ENCODE data around the gene SLC22A4. TPM values are rescaled to one million over a fixed set of nuclear protein-coding genes. Genes with fewer than 3 reads are reported as not detected.

Gene SLC22A4
- polyA plus RNA-seq, 1 donor from 2014 or later, result 2.0 TPM

DNA sequence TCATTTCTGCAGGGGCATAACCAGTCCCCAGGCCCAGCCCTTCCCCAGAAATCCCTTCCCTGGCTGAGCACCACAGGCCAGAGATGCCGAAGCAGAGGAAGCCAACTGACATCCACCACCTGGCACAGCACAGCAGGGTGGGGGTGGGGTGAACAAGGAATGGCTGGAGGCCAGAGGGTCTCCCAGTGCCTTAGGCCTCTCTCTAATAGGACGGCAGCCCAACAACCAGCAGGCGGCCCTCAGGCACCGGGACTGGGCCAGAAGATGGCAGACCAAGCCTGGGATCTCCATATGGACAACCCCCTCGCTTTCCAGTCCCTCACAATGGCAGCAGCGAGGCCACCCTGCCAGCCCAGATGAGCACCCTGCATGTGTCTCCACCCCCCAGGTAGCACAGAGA lies 23.5 kb upstream of the SLC22A4 start:
- no peak for TF ChIP-seq TAF1 (IDR thresholded peaks at IDR 0.05; ENCODE audit: low read depth)
- TF ChIP-seq, protein P1, sequence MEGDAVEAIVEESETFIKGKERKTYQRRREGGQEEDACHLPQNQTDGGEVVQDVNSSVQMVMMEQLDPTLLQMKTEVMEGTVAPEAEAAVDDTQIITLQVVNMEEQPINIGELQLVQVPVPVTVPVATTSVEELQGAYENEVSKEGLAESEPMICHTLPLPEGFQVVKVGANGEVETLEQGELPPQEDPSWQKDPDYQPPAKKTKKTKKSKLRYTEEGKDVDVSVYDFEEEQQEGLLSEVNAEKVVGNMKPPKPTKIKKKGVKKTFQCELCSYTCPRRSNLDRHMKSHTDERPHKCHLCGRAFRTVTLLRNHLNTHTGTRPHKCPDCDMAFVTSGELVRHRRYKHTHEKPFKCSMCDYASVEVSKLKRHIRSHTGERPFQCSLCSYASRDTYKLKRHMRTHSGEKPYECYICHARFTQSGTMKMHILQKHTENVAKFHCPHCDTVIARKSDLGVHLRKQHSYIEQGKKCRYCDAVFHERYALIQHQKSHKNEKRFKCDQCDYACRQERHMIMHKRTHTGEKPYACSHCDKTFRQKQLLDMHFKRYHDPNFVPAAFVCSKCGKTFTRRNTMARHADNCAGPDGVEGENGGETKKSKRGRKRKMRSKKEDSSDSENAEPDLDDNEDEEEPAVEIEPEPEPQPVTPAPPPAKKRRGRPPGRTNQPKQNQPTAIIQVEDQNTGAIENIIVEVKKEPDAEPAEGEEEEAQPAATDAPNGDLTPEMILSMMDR (IDR thresholded peaks at IDR 0.05; ENCODE audit: poor library complexity, severe bottlenecking), result no peak

DNA sequence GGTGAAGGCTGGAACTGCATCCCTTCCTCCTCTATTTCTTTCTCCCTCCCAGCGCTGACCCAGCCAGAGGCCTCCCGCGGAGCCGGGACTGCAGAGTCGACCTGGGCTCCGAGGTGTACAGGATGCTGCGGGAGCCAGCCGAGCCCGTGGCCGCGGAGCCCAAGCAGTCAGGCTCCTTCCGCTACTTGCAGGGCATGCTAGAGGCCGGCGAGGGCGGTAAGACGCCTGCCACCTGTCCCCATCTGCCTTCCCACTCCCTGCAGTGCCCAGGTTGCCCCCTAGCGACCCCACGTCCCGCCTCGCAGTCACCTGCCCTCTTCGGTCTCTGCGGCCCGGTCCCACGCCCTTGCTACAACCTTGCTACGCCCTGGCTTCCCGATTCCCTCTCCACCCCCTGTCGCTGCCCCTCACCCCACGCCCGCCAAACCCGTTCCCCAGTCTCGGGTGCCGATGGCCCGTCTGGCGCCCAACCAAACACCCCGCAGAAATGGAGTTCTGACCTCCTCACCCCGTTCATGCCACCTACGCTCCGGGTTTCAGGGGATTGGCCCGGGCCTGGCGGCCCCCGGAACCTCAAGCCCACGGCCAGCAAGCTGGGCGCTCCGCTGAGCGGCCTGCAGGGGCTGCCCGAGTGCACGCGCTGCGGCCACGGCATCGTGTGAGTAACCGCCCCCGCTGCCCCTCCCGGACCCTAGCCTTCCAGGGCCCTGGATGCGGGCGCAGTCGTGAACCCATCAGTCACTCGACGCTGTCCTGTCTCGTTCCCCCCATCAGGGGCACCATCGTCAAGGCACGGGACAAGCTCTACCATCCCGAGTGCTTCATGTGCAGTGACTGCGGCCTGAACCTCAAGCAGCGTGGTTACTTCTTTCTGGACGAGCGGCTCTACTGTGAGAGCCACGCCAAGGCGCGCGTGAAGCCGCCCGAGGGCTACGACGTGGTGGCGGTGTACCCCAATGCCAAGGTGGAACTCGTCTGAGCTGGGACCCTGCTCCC lies 22.6 kb upstream of the SLC22A4 start:
- no peak overlapping the region for H3K27ac ChIP-seq (ENCODE audit: low read length)
- no peaks in the 10 kb centered on the region for H3K9me2 ChIP-seq (ENCODE audit: insufficient read depth, low read length)
- H3F3A ChIP-seq (ENCODE audit: insufficient read depth, low read length, poor library complexity, severe bottlenecking), result no peaks in the 10 kb centered on the region
- TF ChIP-seq SMC3 (conservative IDR thresholded peaks at IDR 0.05; ENCODE audit: poor library complexity), result no peak
- H3K4me3 ChIP-seq (ENCODE audit: low read length), result no peak overlapping the region
- no peaks in the 10 kb centered on the region for H4K20me1 ChIP-seq (ENCODE audit: insufficient read depth)
- H2AFZ ChIP-seq (ENCODE audit: low read depth, low read length), result no peak overlapping the region
- no peak overlapping the region for H3K4me2 ChIP-seq (ENCODE audit: low read length)
- H3K9me3 ChIP-seq (ENCODE audit: low read length), result no peaks in the 10 kb centered on the region
- no peaks in the 10 kb centered on the region for H3K27me3 ChIP-seq (ENCODE audit: insufficient read depth, low read depth, low read length)
- no peaks in the 10 kb centered on the region for H3K79me2 ChIP-seq (replicated peaks; ENCODE audit: insufficient read depth, low read length)
- H3K9ac ChIP-seq (ENCODE audit: low read length), result no peak overlapping the region
- no peaks in the 10 kb centered on the region for H3K36me3 ChIP-seq (ENCODE audit: insufficient read depth, low read length)

More for the DNA sequence above, 23.5 kb upstream of the SLC22A4 start:
- Histone ChIP-seq H3F3A (ENCODE audit: insufficient read depth, low read length, poor library complexity, severe bottlenecking) (no peaks in the 10 kb centered on the region), H3K27me3 (ENCODE audit: insufficient read depth, low read depth, low read length) (no peaks in the 10 kb centered on the region), H3K9me3 (ENCODE audit: low read length) (no peaks in the 10 kb centered on the region), H3K9ac (ENCODE audit: low read length) (no peak overlapping the region), H3K9me2 (ENCODE audit: insufficient read depth, low read length) (no peaks in the 10 kb centered on the region), H3K27ac (ENCODE audit: low read length) (no peak overlapping the region), H3K4me3 (ENCODE audit: low read length) (no peak overlapping the region), H2AFZ (ENCODE audit: low read depth, low read length) (no peak overlapping the region), H3K4me2 (ENCODE audit: low read length) (no peak overlapping the region), H4K20me1 (ENCODE audit: insufficient read depth) (no peaks in the 10 kb centered on the region), H3K36me3 (ENCODE audit: insufficient read depth, low read length) (no peaks in the 10 kb centered on the region), H3K79me2 (replicated peaks; ENCODE audit: insufficient read depth, low read length) (no peaks in the 10 kb centered on the region)

DNA sequence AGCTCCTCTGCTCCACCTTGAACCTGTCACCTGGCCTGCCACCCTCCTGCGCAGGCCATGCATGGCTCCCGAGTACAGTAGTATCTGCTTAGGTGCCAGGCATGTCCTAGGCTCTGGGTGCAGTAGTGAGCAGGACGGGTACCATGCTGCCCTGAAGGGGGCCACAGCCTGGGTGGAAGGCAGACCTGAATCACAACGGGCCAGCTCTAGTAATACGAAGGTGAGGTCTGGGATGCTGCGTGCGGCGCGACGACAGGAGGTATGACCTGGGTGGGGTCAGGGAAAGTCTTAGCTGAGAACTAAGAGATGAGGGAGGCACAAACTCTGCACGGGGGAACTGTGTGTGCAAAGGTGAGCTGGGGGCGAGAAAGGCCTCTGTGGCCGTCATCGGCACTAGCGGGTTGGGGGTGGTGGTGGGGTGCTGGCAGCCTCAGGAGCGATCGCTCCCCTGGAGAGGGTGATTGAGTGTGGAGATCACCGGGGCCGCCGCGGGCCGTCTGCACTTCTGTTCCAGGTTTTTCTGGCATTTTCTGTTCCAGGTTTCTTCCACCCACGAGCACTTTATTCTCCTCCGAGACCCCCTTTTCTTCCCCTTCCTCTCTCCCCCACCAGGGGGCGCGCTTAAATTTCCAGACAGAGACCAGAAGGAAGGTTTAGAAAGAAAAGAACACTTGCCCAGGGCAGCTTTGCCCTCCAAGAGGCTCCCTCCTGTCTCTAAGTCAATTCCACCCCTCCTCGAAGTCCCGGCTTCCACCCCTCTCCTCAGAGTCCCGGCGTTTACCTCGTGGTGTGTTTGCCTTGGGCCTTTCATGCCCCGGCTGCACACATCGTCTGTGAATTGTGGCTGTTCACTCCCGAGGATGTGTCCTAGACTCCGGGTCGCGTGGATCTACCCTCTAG lies 21.6 kb upstream of the SLC22A4 start:
- H3F3A ChIP-seq (ENCODE audit: insufficient read depth, low read length, poor library complexity, severe bottlenecking), result no peaks in the 10 kb centered on the region
- H3K79me2 ChIP-seq (replicated peaks; ENCODE audit: insufficient read depth, low read length), result no peaks in the 10 kb centered on the region
- no peaks in the 10 kb centered on the region for H3K36me3 ChIP-seq (ENCODE audit: insufficient read depth, low read length)
- no peaks in the 10 kb centered on the region for H3K9me2 ChIP-seq (ENCODE audit: insufficient read depth, low read length)
- no peaks in the 10 kb centered on the region for H3K9me3 ChIP-seq (ENCODE audit: low read length)
- TF ChIP-seq EZH2 (IDR thresholded peaks at IDR 0.05; ENCODE audit: borderline replicate concordance, insufficient read depth, low read length, poor library complexity, severe bottlenecking), result no peak
- no peak for TF ChIP-seq POLR2AphosphoS5 (IDR thresholded peaks at IDR 0.05)
- TF ChIP-seq MXI1 (conservative IDR thresholded peaks at IDR 0.05; ENCODE audit: poor library complexity, severe bottlenecking), result no peak
- TF ChIP-seq, protein P1 (IDR thresholded peaks at IDR 0.05; ENCODE audit: poor library complexity, severe bottlenecking), result no peak
- TF ChIP-seq, protein P2, sequence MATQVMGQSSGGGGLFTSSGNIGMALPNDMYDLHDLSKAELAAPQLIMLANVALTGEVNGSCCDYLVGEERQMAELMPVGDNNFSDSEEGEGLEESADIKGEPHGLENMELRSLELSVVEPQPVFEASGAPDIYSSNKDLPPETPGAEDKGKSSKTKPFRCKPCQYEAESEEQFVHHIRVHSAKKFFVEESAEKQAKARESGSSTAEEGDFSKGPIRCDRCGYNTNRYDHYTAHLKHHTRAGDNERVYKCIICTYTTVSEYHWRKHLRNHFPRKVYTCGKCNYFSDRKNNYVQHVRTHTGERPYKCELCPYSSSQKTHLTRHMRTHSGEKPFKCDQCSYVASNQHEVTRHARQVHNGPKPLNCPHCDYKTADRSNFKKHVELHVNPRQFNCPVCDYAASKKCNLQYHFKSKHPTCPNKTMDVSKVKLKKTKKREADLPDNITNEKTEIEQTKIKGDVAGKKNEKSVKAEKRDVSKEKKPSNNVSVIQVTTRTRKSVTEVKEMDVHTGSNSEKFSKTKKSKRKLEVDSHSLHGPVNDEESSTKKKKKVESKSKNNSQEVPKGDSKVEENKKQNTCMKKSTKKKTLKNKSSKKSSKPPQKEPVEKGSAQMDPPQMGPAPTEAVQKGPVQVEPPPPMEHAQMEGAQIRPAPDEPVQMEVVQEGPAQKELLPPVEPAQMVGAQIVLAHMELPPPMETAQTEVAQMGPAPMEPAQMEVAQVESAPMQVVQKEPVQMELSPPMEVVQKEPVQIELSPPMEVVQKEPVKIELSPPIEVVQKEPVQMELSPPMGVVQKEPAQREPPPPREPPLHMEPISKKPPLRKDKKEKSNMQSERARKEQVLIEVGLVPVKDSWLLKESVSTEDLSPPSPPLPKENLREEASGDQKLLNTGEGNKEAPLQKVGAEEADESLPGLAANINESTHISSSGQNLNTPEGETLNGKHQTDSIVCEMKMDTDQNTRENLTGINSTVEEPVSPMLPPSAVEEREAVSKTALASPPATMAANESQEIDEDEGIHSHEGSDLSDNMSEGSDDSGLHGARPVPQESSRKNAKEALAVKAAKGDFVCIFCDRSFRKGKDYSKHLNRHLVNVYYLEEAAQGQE (IDR thresholded peaks at IDR 0.05; ENCODE audit: borderline replicate concordance), result no peak
- TF ChIP-seq EP300 (conservative IDR thresholded peaks at IDR 0.05; ENCODE audit: poor library complexity, severe bottlenecking), result no peak
- no peak for TF ChIP-seq SMC3 (conservative IDR thresholded peaks at IDR 0.05; ENCODE audit: poor library complexity)
- TF ChIP-seq TAF1 (IDR thresholded peaks at IDR 0.05; ENCODE audit: low read depth), result no peak
- no peak for TF ChIP-seq RAD21 (conservative IDR thresholded peaks at IDR 0.05)
- H2AFZ ChIP-seq (ENCODE audit: low read depth, low read length), result no peak overlapping the region
- H3K27me3 ChIP-seq (ENCODE audit: insufficient read depth, low read depth, low read length), result no peaks in the 10 kb centered on the region
- no peak overlapping the region for H3K9ac ChIP-seq (ENCODE audit: low read length)
- H3K4me2 ChIP-seq (ENCODE audit: low read length), result no peak overlapping the region
- H3K4me3 ChIP-seq (ENCODE audit: low read length), result no peak overlapping the region
- H4K20me1 ChIP-seq (ENCODE audit: insufficient read depth), result no peaks in the 10 kb centered on the region
- H3K27ac ChIP-seq (ENCODE audit: low read length), result no peak overlapping the region
